GM23338 (cell line): ENCODE results near the gene MAPRE2. TPM values are rescaled to one million over a fixed set of nuclear protein-coding genes. Genes with fewer than 3 reads are reported as not detected.

Experiments
- ATAC-seq: fragments of 200-7000 bp; cut with Tn5 transposase; 3 replicates; pipeline ENCODE4 v1.9.1; 2020
- DNase-seq: peaks from one replicate; pipeline ENCODE4 v3.0.0-alpha.2; 2015; ENCODE audit warnings: low spot score
- H2AFZ ChIP-seq: fragments of 200-600 bp; sonication (generic); 2 replicates; pipeline ENCODE4 v1.8.0; 2016; ENCODE audit warnings: antibody characterized with exemption, mild to moderate bottlenecking, moderate library complexity
- H3F3A ChIP-seq: fragments of 200-600 bp; sonication (generic); replicated peaks from 2 replicates; pipeline ENCODE4 v1.8.0; 2017; ENCODE audit warnings: antibody characterized with exemption, mixed run types, low read depth
- H3K27ac ChIP-seq: fragments of 200-600 bp; sonication (generic); 2 replicates; pipeline ENCODE4 v1.6.1; 2016; ENCODE audit warnings: low read depth
- H3K27me3 ChIP-seq: fragments of 200-600 bp; sonication (generic); 2 replicates; pipeline ENCODE4 v1.8.0; 2016; ENCODE audit warnings: mild to moderate bottlenecking, mixed run types, moderate library complexity; ENCODE audit not compliant: insufficient read depth
- H3K36me3 ChIP-seq: fragments of 200-600 bp; sonication (generic); 2 replicates; pipeline ENCODE4 v1.8.0; 2016; ENCODE audit warnings: mild to moderate bottlenecking; ENCODE audit not compliant: insufficient read depth
- H3K4me1 ChIP-seq: fragments of 200-600 bp; sonication (generic); 2 replicates; pipeline ENCODE4 v1.8.0; 2016; ENCODE audit warnings: mild to moderate bottlenecking, moderate library complexity; ENCODE audit not compliant: insufficient read depth
- H3K4me2 ChIP-seq: fragments of 200-600 bp; sonication (generic); 2 replicates; pipeline ENCODE4 v1.7.1; 2017; ENCODE audit warnings: mixed run types
- H3K4me3 ChIP-seq: fragments of 200-600 bp; sonication (generic); 2 replicates; pipeline ENCODE4 v1.6.1; 2016; ENCODE audit warnings: mixed run types
- H3K79me2 ChIP-seq: fragments of 200-600 bp; sonication (generic); replicated peaks from 2 replicates; pipeline ENCODE4 v1.8.0; 2017; ENCODE audit warnings: mild to moderate bottlenecking; ENCODE audit not compliant: insufficient read depth
- H3K9me2 ChIP-seq: fragments of 200-600 bp; sonication (generic); 2 replicates; pipeline ENCODE4 v1.8.0; 2017; ENCODE audit not compliant: insufficient read depth
- H4K20me1 ChIP-seq: fragments of 200-600 bp; sonication (generic); replicated peaks from 2 replicates; pipeline ENCODE4 v1.8.0; 2017; ENCODE audit warnings: mild to moderate bottlenecking; ENCODE audit not compliant: insufficient read depth
- H3K27ac Mint-ChIP-seq: 2 replicates; pipeline ENCODE4 v1.8.0; 2020; ENCODE audit warnings: inconsistent platforms, mild to moderate bottlenecking, moderate library complexity, mixed read lengths
- H3K27me3 Mint-ChIP-seq: 3 replicates; pipeline ENCODE4 v1.8.0; 2022; ENCODE audit warnings: low read depth, mild to moderate bottlenecking, moderate library complexity, mixed read lengths, inconsistent platforms; ENCODE audit not compliant: insufficient read depth, poor library complexity
- H3K36me3 Mint-ChIP-seq: 3 replicates; pipeline ENCODE4 v1.8.0; 2021; ENCODE audit warnings: low read depth, mild to moderate bottlenecking, inconsistent platforms, moderate library complexity, mixed read lengths
- H3K4me1 Mint-ChIP-seq: 3 replicates; pipeline ENCODE4 v1.8.0; 2020; ENCODE audit warnings: mild to moderate bottlenecking, inconsistent platforms, mixed read lengths
- H3K4me3 Mint-ChIP-seq: 3 replicates; pipeline ENCODE4 v1.8.0; 2021; ENCODE audit warnings: moderate library complexity, mild to moderate bottlenecking, inconsistent platforms, mixed read lengths
- H3K9me3 Mint-ChIP-seq: 3 replicates; pipeline ENCODE4 v1.8.0; 2020; ENCODE audit warnings: moderate library complexity, mild to moderate bottlenecking, inconsistent platforms, mixed read lengths
- CREB1 ChIP-seq: fragments of 250-450 bp; sonication (Bioruptor Pico); IDR thresholded peaks from 2 replicates; pipeline ENCODE4 v1.5.0; 2020; ENCODE audit warnings: low read depth, mild to moderate bottlenecking, moderate library complexity
- ETS1 ChIP-seq: IDR thresholded peaks from 2 replicates; pipeline ENCODE4 v1.6.1; 2016; ENCODE audit warnings: antibody characterized with exemption
- EZH2 ChIP-seq: fragments of 200-600 bp; sonication (generic); IDR thresholded peaks from one replicate; pipeline ENCODE4 v1.8.0; 2017; ENCODE audit warnings: antibody characterized with exemption, mild to moderate bottlenecking, low read depth; ENCODE audit not compliant: unreplicated experiment
- EZH2phosphoT487 ChIP-seq: fragments of 200-600 bp; sonication (generic); IDR thresholded peaks from one replicate; pipeline ENCODE4 v1.8.1; 2018; ENCODE audit warnings: antibody characterized with exemption; ENCODE audit not compliant: unreplicated experiment
- JUNB ChIP-seq: IDR thresholded peaks from one replicate; pipeline ENCODE4 v1.6.1; 2016; ENCODE audit warnings: antibody characterized with exemption; ENCODE audit not compliant: unreplicated experiment
- NANOG ChIP-seq: IDR thresholded peaks from 2 replicates; pipeline ENCODE4 v1.6.1; 2016; ENCODE audit warnings: antibody characterized with exemption, borderline replicate concordance
- POLR2AphosphoS5 ChIP-seq: IDR thresholded peaks from 2 replicates; pipeline ENCODE4 v1.6.1; 2016; ENCODE audit warnings: antibody characterized with exemption, low read depth
- STAT1 ChIP-seq: IDR thresholded peaks from one replicate; pipeline ENCODE4 v1.6.1; 2016; ENCODE audit warnings: antibody characterized with exemption; ENCODE audit not compliant: unreplicated experiment
- ZNF114 ChIP-seq: fragments of 250-450 bp; sonication (Bioruptor Pico); IDR thresholded peaks from 2 replicates; pipeline ENCODE4 v1.5.0; 2020; ENCODE audit warnings: mild to moderate bottlenecking, moderate library complexity
- ZNF331 ChIP-seq: fragments of 250-450 bp; sonication (Bioruptor Pico); IDR thresholded peaks from 2 replicates; pipeline ENCODE4 v1.5.0; 2020; ENCODE audit warnings: low read depth, mild to moderate bottlenecking, moderate library complexity
- polyA plus RNA-seq: library from polyadenylated mRNA; unstranded; fragments of >200 nt; fragmentation: Nextera tagmentation; extraction: Ambion mirVana; gene quantifications from 2 replicates; pipeline ENCODE4 v1.2.1, GENCODE V29; 2016
- total RNA-seq: library from RNA; depleted of rRNA; stranded (reverse); fragments of >200 nt; shearing (Covaris generic); gene quantifications from 2 replicates; pipeline ENCODE4 v1.2.3, GENCODE V29; 2014
- TF ChIP-seq, protein P1 (sequence below): fragments of 250-450 bp; sonication (Bioruptor Pico); IDR thresholded peaks from 2 replicates; pipeline ENCODE4 v1.5.0; 2020; ENCODE audit warnings: mild to moderate bottlenecking, moderate library complexity
- TF ChIP-seq, protein P2 (sequence below), 2 experiments: fragments of 200-600 bp in 1 of 2; sonication (generic) in 1 of 2; conservative IDR thresholded peaks; 2 replicates each; pipeline versions ENCODE4 v1.5.1 to v1.6.1; 2016 to 2017; ENCODE audit warnings: antibody characterized with exemption in 2 of 2, low read depth in 2 of 2, mild to moderate bottlenecking in 2 of 2, moderate library complexity in 1 of 2
- TF ChIP-seq, protein P3 (sequence below): IDR thresholded peaks from one replicate; pipeline ENCODE4 v1.6.1; 2018; ENCODE audit warnings: antibody characterized with exemption; ENCODE audit not compliant: unreplicated experiment

MAPRE2 gene
- total and polyA plus RNA-seq, 2 experiments from 2014 or later: 17.8 to 40.4 TPM

DNA sequence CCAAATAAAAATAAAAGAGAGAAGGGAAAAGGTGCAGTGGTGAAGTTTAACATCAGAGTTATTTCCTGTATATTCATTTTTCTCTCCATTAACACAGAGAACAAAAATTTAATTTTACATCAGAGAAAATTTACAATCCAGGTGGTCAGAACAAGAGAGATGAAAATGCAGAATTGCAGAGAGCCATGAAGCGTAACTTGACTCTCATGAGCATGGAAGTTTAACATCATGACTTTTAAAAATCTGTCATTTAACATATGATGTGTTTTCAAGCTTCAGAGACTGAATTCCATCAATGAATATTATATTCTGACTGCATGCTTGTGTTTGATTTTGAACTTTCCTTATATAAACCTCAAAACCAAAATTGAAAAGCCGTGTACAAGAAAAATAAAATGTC is 120.3 kb downstream of the MAPRE2 start:
- no peaks in the 10 kb centered on the region for H3K27me3 ChIP-seq
- no peaks in the 10 kb centered on the region for H4K20me1 ChIP-seq
- no peaks in the 10 kb centered on the region for H3F3A ChIP-seq
- H3K4me1 Mint-ChIP-seq: no peaks in the 10 kb centered on the region
- H3K36me3 ChIP-seq: no peaks in the 10 kb centered on the region
- no peak overlapping the region for H2AFZ ChIP-seq
- H3K79me2 ChIP-seq: no peaks in the 10 kb centered on the region
- no peaks in the 10 kb centered on the region for H3K27me3 Mint-ChIP-seq
- H3K4me1 ChIP-seq: no peaks in the 10 kb centered on the region
- TF ChIP-seq ZNF114 (CRISPR knock-in tag) (no peak), POLR2AphosphoS5 (no peak), EZH2phosphoT487 (no peak), JUNB (no peak), NANOG (no peak), ZNF331 (CRISPR knock-in tag) (no peak), EZH2 (no peak), CREB1 (CRISPR knock-in tag) (no peak), ETS1 (no peak), STAT1 (no peak)
- TF ChIP-seq, protein P1, sequence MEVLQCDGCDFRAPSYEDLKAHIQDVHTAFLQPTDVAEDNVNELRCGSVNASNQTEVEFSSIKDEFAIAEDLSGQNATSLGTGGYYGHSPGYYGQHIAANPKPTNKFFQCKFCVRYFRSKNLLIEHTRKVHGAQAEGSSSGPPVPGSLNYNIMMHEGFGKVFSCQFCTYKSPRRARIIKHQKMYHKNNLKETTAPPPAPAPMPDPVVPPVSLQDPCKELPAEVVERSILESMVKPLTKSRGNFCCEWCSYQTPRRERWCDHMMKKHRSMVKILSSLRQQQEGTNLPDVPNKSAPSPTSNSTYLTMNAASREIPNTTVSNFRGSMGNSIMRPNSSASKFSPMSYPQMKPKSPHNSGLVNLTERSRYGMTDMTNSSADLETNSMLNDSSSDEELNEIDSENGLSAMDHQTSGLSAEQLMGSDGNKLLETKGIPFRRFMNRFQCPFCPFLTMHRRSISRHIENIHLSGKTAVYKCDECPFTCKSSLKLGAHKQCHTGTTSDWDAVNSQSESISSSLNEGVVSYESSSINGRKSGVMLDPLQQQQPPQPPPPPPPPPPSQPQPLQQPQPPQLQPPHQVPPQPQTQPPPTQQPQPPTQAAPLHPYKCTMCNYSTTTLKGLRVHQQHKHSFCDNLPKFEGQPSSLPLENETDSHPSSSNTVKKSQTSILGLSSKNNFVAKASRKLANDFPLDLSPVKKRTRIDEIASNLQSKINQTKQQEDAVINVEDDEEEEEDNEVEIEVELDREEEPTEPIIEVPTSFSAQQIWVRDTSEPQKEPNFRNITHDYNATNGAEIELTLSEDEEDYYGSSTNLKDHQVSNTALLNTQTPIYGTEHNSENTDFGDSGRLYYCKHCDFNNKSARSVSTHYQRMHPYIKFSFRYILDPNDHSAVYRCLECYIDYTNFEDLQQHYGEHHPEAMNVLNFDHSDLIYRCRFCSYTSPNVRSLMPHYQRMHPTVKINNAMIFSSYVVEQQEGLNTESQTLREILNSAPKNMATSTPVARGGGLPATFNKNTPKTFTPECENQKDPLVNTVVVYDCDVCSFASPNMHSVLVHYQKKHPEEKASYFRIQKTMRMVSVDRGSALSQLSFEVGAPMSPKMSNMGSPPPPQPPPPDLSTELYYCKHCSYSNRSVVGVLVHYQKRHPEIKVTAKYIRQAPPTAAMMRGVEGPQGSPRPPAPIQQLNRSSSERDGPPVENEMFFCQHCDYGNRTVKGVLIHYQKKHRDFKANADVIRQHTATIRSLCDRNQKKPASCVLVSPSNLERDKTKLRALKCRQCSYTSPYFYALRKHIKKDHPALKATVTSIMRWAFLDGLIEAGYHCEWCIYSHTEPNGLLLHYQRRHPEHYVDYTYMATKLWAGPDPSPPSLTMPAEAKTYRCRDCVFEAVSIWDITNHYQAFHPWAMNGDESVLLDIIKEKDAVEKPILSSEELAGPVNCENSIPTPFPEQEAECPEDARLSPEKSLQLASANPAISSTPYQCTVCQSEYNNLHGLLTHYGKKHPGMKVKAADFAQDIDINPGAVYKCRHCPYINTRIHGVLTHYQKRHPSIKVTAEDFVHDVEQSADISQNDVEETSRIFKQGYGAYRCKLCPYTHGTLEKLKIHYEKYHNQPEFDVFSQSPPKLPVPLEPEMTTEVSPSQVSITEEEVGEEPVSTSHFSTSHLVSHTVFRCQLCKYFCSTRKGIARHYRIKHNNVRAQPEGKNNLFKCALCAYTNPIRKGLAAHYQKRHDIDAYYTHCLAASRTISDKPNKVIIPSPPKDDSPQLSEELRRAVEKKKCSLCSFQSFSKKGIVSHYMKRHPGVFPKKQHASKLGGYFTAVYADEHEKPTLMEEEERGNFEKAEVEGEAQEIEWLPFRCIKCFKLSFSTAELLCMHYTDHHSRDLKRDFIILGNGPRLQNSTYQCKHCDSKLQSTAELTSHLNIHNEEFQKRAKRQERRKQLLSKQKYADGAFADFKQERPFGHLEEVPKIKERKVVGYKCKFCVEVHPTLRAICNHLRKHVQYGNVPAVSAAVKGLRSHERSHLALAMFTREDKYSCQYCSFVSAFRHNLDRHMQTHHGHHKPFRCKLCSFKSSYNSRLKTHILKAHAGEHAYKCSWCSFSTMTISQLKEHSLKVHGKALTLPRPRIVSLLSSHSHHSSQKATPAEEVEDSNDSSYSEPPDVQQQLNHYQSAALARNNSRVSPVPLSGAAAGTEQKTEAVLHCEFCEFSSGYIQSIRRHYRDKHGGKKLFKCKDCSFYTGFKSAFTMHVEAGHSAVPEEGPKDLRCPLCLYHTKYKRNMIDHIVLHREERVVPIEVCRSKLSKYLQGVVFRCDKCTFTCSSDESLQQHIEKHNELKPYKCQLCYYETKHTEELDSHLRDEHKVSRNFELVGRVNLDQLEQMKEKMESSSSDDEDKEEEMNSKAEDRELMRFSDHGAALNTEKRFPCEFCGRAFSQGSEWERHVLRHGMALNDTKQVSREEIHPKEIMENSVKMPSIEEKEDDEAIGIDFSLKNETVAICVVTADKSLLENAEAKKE: no peak
- TF ChIP-seq, protein P2, sequence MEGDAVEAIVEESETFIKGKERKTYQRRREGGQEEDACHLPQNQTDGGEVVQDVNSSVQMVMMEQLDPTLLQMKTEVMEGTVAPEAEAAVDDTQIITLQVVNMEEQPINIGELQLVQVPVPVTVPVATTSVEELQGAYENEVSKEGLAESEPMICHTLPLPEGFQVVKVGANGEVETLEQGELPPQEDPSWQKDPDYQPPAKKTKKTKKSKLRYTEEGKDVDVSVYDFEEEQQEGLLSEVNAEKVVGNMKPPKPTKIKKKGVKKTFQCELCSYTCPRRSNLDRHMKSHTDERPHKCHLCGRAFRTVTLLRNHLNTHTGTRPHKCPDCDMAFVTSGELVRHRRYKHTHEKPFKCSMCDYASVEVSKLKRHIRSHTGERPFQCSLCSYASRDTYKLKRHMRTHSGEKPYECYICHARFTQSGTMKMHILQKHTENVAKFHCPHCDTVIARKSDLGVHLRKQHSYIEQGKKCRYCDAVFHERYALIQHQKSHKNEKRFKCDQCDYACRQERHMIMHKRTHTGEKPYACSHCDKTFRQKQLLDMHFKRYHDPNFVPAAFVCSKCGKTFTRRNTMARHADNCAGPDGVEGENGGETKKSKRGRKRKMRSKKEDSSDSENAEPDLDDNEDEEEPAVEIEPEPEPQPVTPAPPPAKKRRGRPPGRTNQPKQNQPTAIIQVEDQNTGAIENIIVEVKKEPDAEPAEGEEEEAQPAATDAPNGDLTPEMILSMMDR (conservative IDR thresholded peaks at IDR 0.05; ENCODE audit: low read depth in 2 of 2): no peak
- TF ChIP-seq, protein P3, sequence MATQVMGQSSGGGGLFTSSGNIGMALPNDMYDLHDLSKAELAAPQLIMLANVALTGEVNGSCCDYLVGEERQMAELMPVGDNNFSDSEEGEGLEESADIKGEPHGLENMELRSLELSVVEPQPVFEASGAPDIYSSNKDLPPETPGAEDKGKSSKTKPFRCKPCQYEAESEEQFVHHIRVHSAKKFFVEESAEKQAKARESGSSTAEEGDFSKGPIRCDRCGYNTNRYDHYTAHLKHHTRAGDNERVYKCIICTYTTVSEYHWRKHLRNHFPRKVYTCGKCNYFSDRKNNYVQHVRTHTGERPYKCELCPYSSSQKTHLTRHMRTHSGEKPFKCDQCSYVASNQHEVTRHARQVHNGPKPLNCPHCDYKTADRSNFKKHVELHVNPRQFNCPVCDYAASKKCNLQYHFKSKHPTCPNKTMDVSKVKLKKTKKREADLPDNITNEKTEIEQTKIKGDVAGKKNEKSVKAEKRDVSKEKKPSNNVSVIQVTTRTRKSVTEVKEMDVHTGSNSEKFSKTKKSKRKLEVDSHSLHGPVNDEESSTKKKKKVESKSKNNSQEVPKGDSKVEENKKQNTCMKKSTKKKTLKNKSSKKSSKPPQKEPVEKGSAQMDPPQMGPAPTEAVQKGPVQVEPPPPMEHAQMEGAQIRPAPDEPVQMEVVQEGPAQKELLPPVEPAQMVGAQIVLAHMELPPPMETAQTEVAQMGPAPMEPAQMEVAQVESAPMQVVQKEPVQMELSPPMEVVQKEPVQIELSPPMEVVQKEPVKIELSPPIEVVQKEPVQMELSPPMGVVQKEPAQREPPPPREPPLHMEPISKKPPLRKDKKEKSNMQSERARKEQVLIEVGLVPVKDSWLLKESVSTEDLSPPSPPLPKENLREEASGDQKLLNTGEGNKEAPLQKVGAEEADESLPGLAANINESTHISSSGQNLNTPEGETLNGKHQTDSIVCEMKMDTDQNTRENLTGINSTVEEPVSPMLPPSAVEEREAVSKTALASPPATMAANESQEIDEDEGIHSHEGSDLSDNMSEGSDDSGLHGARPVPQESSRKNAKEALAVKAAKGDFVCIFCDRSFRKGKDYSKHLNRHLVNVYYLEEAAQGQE: no peak
- H3K27ac Mint-ChIP-seq: no peak overlapping the region
- no peaks in the 10 kb centered on the region for H3K36me3 Mint-ChIP-seq
- no peak overlapping the region for H3K27ac ChIP-seq
- DNase-seq (no peak), ATAC-seq (no peak)
- no peak overlapping the region for H3K4me3 Mint-ChIP-seq
- no peaks in the 10 kb centered on the region for H3K9me3 Mint-ChIP-seq
- H3K4me3 ChIP-seq: no peak overlapping the region
- H3K9me2 ChIP-seq: peaks cover 11% of the 10 kb centered on the region; the same call in 1 of the 2 replicates
- no peak overlapping the region for H3K4me2 ChIP-seq
